Right lobe of liver (tissue), 6 donors: ENCODE measurements around the gene TBCCD1. TPM values are rescaled to one million over a fixed set of nuclear protein-coding genes. Genes with fewer than 3 reads are reported as not detected.

ENCODE experiments used
- ATAC-seq, 4 donors: fragments of 200-7000 bp; cut with Tn5 transposase; one replicate each; pipeline ENCODE4 v1.9.1; 2020; ENCODE audit warnings: mild to moderate bottlenecking in 4 of 4, moderate library complexity in 4 of 4
- DNase-seq, 3 donors: peaks; one replicate each; pipeline ENCODE4 v3.0.0-alpha.2; 2020
- H3K27ac ChIP-seq, 3 donors: fragments of 200-600 bp; one replicate each; pipeline ENCODE4 v1.8.0; 2022
- H3K27me3 ChIP-seq, 2 donors: fragments of 200-600 bp; one replicate each; pipeline ENCODE4 v1.8.0; 2022
- H3K36me3 ChIP-seq, 4 donors: fragments of 200-600 bp; sonication (generic) in 1 of 4; one replicate each; pipeline versions ENCODE4 v1.5.1 to v1.8.0; 2017 to 2022; ENCODE audit warnings: control low read depth in 1 of 4
- H3K4me1 ChIP-seq, 4 donors: fragments of 200-600 bp; sonication (generic) in 1 of 4; one replicate each; pipeline versions ENCODE4 v1.5.1 to v1.8.0; 2017 to 2022; ENCODE audit warnings: control low read depth in 1 of 4
- H3K4me3 ChIP-seq, 3 donors: fragments of 200-600 bp; one replicate each; pipeline ENCODE4 v1.8.0; 2022
- H3K9me3 ChIP-seq, 4 donors: fragments of 200-600 bp; sonication (generic) in 1 of 4; one replicate each; pipeline versions ENCODE4 v1.5.1 to v1.8.0; 2017 to 2022; ENCODE audit warnings: control low read depth in 1 of 4
- POLR2A ChIP-seq: fragments of 450-650 bp; IDR thresholded peaks from one replicate; pipeline ENCODE4 v1.6.1; 2017; ENCODE audit warnings: antibody characterized with exemption, mild to moderate bottlenecking
- WGBS: methylation state at CpG from one replicate; pipeline ENCODE4 v1.1.6; 2018; ENCODE audit warnings: low coverage, low lambda C conversion rate; ENCODE audit not compliant: insufficient coverage; ENCODE audit errors: missing lambda C conversion rate; 5-methylcytosine and 5-hydroxymethylcytosine counted together
- intact Hi-C, 2 donors: fragments of 100-400 bp; cut with DNase I; formaldehyde crosslinking; loops; one replicate each; pipeline versions ENCODE4 v1.11.2 to v1.14.1; 2022
- total RNA-seq, 6 experiments: library from RNA; depleted of rRNA in 2 of 6; stranded (reverse); fragments of >200 nt in 2 of 6; fragmentation: NEBNext Ultra II Directional in 3 of 6; extraction: Animal tissue kit (Norgen Biotek cat#: 25700) in 3 of 6; gene quantifications; one replicate each; pipeline versions ENCODE4 v1.1.0 to v1.2.4, GENCODE V29; 2016 to 2023
- TF ChIP-seq, protein P1 (sequence below), 4 donors: fragments of 200-600 bp in 3 of 4; fragments of 450-650 bp in 1 of 4; IDR thresholded peaks; one replicate each; pipeline versions ENCODE4 v1.5.1 to v1.8.0; 2016 to 2022; ENCODE audit warnings: antibody characterized with exemption in 4 of 4, mild to moderate bottlenecking in 2 of 4
- donor health status: DM: no; HTN: yes; CAD: no.
- donor health status: DM: no; HTN: no; CAD: no.
- donor health status: DM: no; HTN: no; CAD: no.
- donor health status: DM: no; HTN: yes; CAD: no.
- donor health status: DM: no; HTN: yes; CAD: no.

The TBCCD1 gene
- total RNA-seq, 6 experiments from 2014 or later, result 6.7 to 8.7 (median 7.5) TPM

- no peak for TF ChIP-seq POLR2A
- TF ChIP-seq, protein P1, sequence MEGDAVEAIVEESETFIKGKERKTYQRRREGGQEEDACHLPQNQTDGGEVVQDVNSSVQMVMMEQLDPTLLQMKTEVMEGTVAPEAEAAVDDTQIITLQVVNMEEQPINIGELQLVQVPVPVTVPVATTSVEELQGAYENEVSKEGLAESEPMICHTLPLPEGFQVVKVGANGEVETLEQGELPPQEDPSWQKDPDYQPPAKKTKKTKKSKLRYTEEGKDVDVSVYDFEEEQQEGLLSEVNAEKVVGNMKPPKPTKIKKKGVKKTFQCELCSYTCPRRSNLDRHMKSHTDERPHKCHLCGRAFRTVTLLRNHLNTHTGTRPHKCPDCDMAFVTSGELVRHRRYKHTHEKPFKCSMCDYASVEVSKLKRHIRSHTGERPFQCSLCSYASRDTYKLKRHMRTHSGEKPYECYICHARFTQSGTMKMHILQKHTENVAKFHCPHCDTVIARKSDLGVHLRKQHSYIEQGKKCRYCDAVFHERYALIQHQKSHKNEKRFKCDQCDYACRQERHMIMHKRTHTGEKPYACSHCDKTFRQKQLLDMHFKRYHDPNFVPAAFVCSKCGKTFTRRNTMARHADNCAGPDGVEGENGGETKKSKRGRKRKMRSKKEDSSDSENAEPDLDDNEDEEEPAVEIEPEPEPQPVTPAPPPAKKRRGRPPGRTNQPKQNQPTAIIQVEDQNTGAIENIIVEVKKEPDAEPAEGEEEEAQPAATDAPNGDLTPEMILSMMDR (IDR thresholded peaks at IDR 0.05), result no peak
- intact Hi-C loops, result no loop called here
- WGBS, result 83% methylated on average over 1 of the region's 4 CpGs
Observed at GRCh38 chr3:186497608-186498007, 69.5 kb downstream of the TBCCD1 start.

GRCh38 chr3:186496635-186497034 lies 70.5 kb downstream of the TBCCD1 start:
- ATAC-seq, result no peak
- Histone ChIP-seq H3K9me3 (no peaks in the 10 kb centered on the region), H3K4me3 (no peak overlapping the region), H3K27me3 (no peaks in the 10 kb centered on the region), H3K4me1 (no peaks in the 10 kb centered on the region), H3K27ac (no peak overlapping the region), H3K36me3 (no peaks in the 10 kb centered on the region)
- TF ChIP-seq, protein P1 (IDR thresholded peaks at IDR 0.05), result no peak
- no peak for TF ChIP-seq POLR2A
- DNase-seq, result no peak
- intact Hi-C loops, result no loop called here

More at GRCh38 chr3:186497608-186498007, 69.5 kb downstream of the TBCCD1 start:
- ATAC-seq (no peak), DNase-seq (no peak)
- no peaks in the 10 kb centered on the region for H3K4me1 ChIP-seq
- H3K9me3 ChIP-seq, result no peaks in the 10 kb centered on the region
- H3K27me3 ChIP-seq, result no peaks in the 10 kb centered on the region
- H3K36me3 ChIP-seq, result no peaks in the 10 kb centered on the region
- H3K27ac ChIP-seq, result no peak overlapping the region
- no peak overlapping the region for H3K4me3 ChIP-seq

Other genes with a start within 250 kb of the TBCCD1 start
- 1 to 10 TPM; 1.5 to 3.6 (median 2.0) TPM for gene DGKG, start 205.1 kb downstream of the TBCCD1 start, total RNA-seq
- gene CRYGS, start 23.0 kb downstream of the TBCCD1 start, total RNA-seq, result 1 to 10 TPM in 5 of 6 experiments, under 1 TPM in 1; 0.86 to 2.6 (median 1.5) TPM
- gene DNAJB11, start 3.4 kb upstream of the TBCCD1 start, total RNA-seq, result 10 to 100 TPM; 28.4 to 59.1 (median 49.2) TPM
- 1,000 to 10,000 TPM in 4 of 6 experiments, 100 to 1,000 TPM in 2; 718 to 1,905 (median 1,079) TPM for gene AHSG, start 45.7 kb upstream of the TBCCD1 start, total RNA-seq
- gene FETUB, start 73.1 kb upstream of the TBCCD1 start, total RNA-seq, result 100 to 1,000 TPM in 1 of 6 experiments, 10 to 100 TPM in 3, 1 to 10 TPM in 2; 4.4 to 195 (median 47.9) TPM
- gene HRG, start 98.7 kb upstream of the TBCCD1 start, total RNA-seq, result 1,000 to 10,000 TPM in 2 of 6 experiments, 100 to 1,000 TPM in 4; 378 to 1,312 (median 664) TPM
- gene KNG1, start 150.0 kb upstream of the TBCCD1 start, total RNA-seq, result 1,000 to 10,000 TPM in 4 of 6 experiments, 100 to 1,000 TPM in 2; 432 to 1,537 (median 1,171) TPM
- 100 to 1,000 TPM in 5 of 6 experiments, 10 to 100 TPM in 1; 98.9 to 234 (median 131) TPM for gene EIF4A2, start 216.2 kb upstream of the TBCCD1 start, total RNA-seq
- gene RFC4, start 239.1 kb upstream of the TBCCD1 start, total RNA-seq, result 10 to 100 TPM in 2 of 6 experiments, 1 to 10 TPM in 4; 4.6 to 17.4 (median 5.6) TPM